ENCODE measurements around the gene BZW2.

Gene BZW2

GRCh38 chr7:16650266-16650665 lies 4.3 kb downstream of the BZW2 start:
- H3K4me3 ChIP-seq (ENCODE audit: control insufficient read depth, low read depth, low read length), result no peak overlapping the region
- TF ChIP-seq CTCF (conservative IDR thresholded peaks at IDR 0.05; ENCODE audit: control insufficient read depth, insufficient read depth, low read depth, low read length), result no peak
- no peak for DNase-seq (ENCODE audit: low read depth)

- no peak overlapping the region for H3K4me3 ChIP-seq (ENCODE audit: control insufficient read depth, low read depth, low read length)
- DNase-seq (ENCODE audit: low read depth), result peak; percentile 48
- TF ChIP-seq CTCF (conservative IDR thresholded peaks at IDR 0.05; ENCODE audit: control insufficient read depth, insufficient read depth, low read depth, low read length), result no peak
These were observed 5.6 kb downstream of the BZW2 start for GRCh38 chr7:16651396-16652239.

GRCh38 chr7:16652240-16652583 lies 6.2 kb downstream of the BZW2 start:
- no peak for TF ChIP-seq CTCF (conservative IDR thresholded peaks at IDR 0.05; ENCODE audit: control insufficient read depth, insufficient read depth, low read depth, low read length)
- H3K4me3 ChIP-seq (ENCODE audit: control insufficient read depth, low read depth, low read length), result no peak overlapping the region
- DNase-seq (ENCODE audit: low read depth), result peak; percentile 59

- no peak overlapping the region for H3K4me3 ChIP-seq (ENCODE audit: control insufficient read depth, low read depth, low read length)
- no peak for TF ChIP-seq CTCF (conservative IDR thresholded peaks at IDR 0.05; ENCODE audit: control insufficient read depth, insufficient read depth, low read depth, low read length)
- DNase-seq (ENCODE audit: low read depth), result no peak
These were observed 6.9 kb downstream of the BZW2 start for GRCh38 chr7:16652888-16653287.

GRCh38 chr7:16655394-16655793 lies 9.4 kb downstream of the BZW2 start:
- H3K4me3 ChIP-seq (ENCODE audit: control insufficient read depth, low read depth, low read length), result no peak overlapping the region
- no peak for DNase-seq (ENCODE audit: low read depth)
- TF ChIP-seq CTCF (conservative IDR thresholded peaks at IDR 0.05; ENCODE audit: control insufficient read depth, insufficient read depth, low read depth, low read length), result no peak

GRCh38 chr7:16656141-16656540 lies 10.2 kb downstream of the BZW2 start:
- DNase-seq (ENCODE audit: low read depth), result no peak
- no peak overlapping the region for H3K4me3 ChIP-seq (ENCODE audit: control insufficient read depth, low read depth, low read length)
- no peak for TF ChIP-seq CTCF (conservative IDR thresholded peaks at IDR 0.05; ENCODE audit: control insufficient read depth, insufficient read depth, low read depth, low read length)

Data from fibroblast of mammary gland (primary cell).